ENCODE results near the gene PPM1K.

The PPM1K gene

DNA sequence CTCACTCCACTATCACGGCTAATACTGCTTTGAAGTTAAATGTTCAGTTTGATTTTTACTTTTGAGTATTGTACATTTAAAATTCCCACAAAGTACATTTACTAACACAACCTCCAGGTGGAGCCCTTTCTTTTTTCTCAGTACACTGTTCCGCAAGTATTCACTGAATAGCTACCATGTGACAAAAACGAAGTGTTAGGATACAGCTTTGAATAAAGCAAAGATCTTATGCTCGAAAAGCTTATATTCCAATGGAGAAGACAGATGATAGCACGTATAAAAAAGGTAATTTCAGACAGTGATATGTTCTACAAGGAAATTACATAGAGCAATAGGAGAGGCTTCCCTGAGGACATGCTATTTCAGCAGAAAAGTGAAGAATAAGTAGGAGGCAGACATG lies 65.3 kb downstream of the PPM1K start:
- no peak overlapping the region for H3K4me3 ChIP-seq (ENCODE audit: low read length)
- TF ChIP-seq, protein P1, sequence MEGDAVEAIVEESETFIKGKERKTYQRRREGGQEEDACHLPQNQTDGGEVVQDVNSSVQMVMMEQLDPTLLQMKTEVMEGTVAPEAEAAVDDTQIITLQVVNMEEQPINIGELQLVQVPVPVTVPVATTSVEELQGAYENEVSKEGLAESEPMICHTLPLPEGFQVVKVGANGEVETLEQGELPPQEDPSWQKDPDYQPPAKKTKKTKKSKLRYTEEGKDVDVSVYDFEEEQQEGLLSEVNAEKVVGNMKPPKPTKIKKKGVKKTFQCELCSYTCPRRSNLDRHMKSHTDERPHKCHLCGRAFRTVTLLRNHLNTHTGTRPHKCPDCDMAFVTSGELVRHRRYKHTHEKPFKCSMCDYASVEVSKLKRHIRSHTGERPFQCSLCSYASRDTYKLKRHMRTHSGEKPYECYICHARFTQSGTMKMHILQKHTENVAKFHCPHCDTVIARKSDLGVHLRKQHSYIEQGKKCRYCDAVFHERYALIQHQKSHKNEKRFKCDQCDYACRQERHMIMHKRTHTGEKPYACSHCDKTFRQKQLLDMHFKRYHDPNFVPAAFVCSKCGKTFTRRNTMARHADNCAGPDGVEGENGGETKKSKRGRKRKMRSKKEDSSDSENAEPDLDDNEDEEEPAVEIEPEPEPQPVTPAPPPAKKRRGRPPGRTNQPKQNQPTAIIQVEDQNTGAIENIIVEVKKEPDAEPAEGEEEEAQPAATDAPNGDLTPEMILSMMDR (conservative IDR thresholded peaks at IDR 0.05; ENCODE audit: low read length): peak; percentile 75
- peak; percentile 59 for DNase-seq (ENCODE audit: low read depth)

DNA sequence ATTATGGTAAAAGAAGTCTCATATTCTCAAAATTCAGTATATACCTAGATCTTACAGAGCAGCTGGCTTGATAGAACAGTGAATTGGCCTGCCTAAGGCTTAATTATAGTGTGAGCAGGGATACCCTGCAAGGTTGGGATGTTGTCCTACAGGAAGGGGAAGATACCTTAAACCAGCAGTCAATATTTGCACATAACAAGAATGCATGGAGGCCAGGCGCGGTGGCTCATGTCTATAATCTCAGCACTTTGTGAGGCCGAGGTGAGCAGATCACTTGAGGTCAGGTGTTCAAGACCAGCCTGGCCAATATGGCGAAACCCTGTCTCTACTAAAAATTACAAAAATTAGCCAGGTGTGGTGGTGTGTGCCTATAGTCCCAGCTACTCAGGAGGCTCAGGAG lies 67.2 kb downstream of the PPM1K start:
- no peak for DNase-seq (ENCODE audit: low read depth)

DNA sequence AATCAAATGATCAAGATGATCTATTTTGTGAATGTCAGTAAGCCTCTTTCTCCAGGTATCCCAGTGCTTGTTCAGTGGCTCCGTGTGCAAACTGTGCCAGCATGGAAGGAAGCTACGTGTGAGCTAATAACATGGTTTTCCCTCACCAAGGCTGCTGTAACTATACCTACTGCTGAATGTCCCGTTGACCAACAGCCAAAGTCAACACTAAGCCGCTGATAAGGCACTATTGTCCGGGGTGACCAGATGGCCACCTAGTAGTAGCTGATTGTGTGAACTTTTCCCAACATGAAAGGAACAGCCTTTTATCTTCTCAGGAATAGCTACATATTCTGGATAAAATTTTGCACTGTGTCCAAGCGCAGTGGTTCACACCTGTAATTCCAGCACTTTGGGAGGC lies 68.0 kb downstream of the PPM1K start:
- no peak overlapping the region for H3K4me3 ChIP-seq (ENCODE audit: low read length)
- TF ChIP-seq, protein P1 (conservative IDR thresholded peaks at IDR 0.05; ENCODE audit: low read length): no peak
- no peak for DNase-seq (ENCODE audit: low read depth)

More for the DNA sequence above, 67.2 kb downstream of the PPM1K start:
- H3K4me3 ChIP-seq (ENCODE audit: low read length): no peak overlapping the region
- TF ChIP-seq, protein P1 (conservative IDR thresholded peaks at IDR 0.05; ENCODE audit: low read length): no peak

DNA sequence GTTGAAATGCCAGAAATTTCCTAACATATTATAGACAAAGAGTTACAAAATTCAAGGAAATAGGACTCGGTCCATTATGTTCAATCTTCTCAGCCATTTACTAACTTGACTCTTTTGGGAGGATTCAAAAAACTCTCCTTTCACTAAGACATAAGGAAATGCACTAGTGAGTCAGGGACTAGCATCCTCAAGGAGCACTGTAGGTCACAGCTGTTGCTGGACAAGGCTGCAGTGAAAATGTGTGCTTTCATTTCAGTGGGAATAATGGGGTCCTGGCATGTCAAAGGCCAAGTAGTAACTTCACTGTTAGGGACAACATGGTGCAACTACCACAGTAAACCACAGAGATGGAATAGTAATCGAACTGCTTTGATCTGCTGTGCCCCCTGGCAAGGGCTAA lies 69.0 kb downstream of the PPM1K start:
- TF ChIP-seq, protein P1 (conservative IDR thresholded peaks at IDR 0.05; ENCODE audit: low read length): no peak
- H3K4me3 ChIP-seq (ENCODE audit: low read length): no peak overlapping the region
- DNase-seq (ENCODE audit: low read depth): no peak

DNA sequence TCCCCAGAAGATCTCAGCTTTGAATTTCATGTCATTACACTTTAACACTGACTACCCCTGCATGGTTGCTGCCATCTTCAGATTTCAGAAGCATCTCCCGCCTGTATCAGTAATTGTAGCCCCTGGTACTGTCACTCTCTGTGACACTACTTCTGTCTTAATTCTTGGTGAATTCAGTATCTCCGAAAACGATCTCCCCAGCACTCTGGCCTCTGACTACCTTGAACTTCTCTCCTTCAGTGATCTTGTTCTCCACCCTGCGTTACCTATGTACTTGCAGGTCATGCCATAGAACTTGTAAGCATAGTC lies 72.2 kb downstream of the PPM1K start:
- H3K4me3 ChIP-seq (ENCODE audit: low read length): no peak overlapping the region
- DNase-seq (ENCODE audit: low read depth): no peak
- TF ChIP-seq, protein P1 (conservative IDR thresholded peaks at IDR 0.05; ENCODE audit: low read length): no peak

DNA sequence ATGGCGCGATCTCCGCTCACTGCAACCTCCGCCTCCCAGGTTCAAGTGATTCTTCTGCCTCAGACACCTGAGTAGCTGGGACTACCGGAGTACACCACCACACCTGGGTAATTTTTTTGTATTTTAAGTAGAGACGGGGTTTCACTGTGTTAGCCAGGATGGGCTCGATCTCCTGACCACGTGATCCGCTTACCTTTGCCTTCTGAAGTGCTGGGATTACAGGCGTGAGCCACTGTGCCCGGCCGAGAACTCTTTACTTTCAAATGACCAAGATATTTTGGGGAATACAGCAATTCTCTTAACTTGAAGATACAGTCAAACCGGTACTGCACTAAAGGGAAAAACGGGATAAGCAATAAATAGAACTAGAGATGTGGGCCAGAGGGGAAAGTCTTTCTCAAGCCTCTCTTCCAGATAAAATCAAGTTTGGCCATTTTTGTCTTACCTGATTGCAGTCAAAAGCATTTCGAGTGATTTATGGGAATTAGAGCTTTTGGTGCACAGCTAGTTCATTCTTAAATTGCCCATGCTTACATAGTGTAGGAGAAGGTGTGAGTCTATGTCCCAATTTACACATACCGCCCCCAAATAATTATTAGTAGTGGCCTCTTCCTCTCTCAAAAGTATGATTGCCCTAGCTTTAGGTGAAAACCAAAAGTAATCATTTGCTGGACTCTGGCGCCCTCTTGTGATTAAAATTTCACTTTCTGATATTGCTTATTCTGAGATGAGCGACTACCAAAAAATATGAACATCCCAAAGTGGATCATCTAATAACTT lies 72.7 kb downstream of the PPM1K start:
- peak; percentile 36 for DNase-seq (ENCODE audit: low read depth)
- TF ChIP-seq, protein P1 (conservative IDR thresholded peaks at IDR 0.05; ENCODE audit: low read length): peak; percentile 68
- H3K4me3 ChIP-seq (ENCODE audit: low read length): no peak overlapping the region

DNA sequence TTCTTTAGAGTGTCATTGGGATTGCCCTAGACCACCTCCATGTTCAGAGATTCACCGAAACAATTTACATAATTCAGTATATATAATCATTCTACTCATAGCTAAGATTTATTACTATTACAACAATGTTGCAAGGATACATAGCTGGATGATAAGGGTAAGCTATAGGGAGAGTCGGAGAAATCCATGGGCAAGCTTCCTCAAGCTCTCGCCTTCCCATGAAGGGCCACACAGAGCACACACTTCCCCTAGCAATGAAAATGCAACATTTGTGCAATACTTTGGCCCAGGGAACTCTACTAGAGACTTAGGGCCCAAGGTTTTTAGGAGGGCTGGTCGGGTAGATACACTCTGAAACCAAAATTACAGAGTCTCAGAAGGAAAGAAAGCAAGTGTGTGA lies 76.2 kb downstream of the PPM1K start:
- TF ChIP-seq, protein P1 (conservative IDR thresholded peaks at IDR 0.05; ENCODE audit: low read length): no peak
- no peak for DNase-seq (ENCODE audit: low read depth)
- no peak overlapping the region for H3K4me3 ChIP-seq (ENCODE audit: low read length)
